ENCODE data around the gene PTGS1.
"Not testable (repeated sequence)": the region's sequence is repeated elsewhere in the genome, so short reads cannot be mapped to it uniquely, and the experiment has no call there.

PTGS1 gene

DNA sequence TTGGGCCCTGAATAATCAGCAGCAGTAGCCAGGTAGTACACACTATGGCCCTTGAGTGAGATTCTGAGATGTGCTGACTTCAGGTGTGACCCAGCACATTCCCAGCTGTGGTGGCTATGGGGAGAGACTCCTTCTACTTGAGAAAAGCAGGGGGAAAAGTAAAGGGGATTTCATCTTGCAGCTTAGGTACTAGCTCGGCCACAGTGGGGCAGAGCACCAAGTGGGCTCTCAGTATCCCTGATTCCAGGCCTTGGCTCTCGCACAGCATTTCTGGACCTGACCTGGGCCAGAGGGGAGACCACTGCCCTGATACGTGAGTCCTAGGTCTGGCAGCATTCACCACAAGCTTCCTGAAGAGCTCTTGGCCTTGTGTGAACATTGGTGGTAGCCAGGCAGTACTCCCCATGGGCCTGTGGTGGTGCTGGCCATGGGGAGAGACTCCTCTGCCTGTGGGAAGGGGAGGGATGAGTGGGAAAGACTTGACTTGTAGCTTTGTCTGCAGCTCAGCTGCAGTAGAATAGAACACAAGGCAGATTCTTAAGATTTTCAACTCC is 27.6 kb downstream of the PTGS1 start:
- DNase-seq (ENCODE audit: low spot score): no peak

- no peak for DNase-seq (ENCODE audit: low spot score)
Observed at GRCh38 chr9:122401896-122402295, 31.1 kb downstream of the PTGS1 start.

DNA sequence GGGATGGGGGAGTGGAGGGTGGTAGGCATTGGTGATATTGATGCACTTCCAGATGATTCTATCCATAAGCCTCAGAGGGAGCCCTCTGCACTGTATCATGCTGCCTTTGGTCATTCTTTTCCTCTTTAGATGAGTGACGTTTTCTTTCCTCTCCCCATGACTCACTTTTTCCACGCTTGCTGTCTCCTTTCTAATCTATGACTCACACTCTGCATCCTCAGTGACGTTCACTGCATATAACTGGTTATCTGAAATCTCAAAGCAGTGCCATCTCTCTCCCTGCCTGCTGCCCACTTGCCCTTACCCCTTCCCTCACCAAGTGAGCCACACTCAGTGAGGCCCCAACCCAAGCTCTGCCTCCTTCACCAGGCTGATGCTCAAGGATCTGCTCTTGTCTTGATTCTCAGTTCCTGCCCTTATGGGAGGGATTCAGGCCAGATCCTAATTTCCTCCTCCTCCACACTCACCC is 31.6 kb downstream of the PTGS1 start:
- peak; percentile 87 for DNase-seq (ENCODE audit: low spot score)

- no peak for DNase-seq (ENCODE audit: low spot score)
Observed at GRCh38 chr9:122402874-122403273, 32.0 kb downstream of the PTGS1 start.

- DNase-seq (ENCODE audit: low spot score): peak; percentile 66
Observed at GRCh38 chr9:122403381-122404000, 32.7 kb downstream of the PTGS1 start.

DNA sequence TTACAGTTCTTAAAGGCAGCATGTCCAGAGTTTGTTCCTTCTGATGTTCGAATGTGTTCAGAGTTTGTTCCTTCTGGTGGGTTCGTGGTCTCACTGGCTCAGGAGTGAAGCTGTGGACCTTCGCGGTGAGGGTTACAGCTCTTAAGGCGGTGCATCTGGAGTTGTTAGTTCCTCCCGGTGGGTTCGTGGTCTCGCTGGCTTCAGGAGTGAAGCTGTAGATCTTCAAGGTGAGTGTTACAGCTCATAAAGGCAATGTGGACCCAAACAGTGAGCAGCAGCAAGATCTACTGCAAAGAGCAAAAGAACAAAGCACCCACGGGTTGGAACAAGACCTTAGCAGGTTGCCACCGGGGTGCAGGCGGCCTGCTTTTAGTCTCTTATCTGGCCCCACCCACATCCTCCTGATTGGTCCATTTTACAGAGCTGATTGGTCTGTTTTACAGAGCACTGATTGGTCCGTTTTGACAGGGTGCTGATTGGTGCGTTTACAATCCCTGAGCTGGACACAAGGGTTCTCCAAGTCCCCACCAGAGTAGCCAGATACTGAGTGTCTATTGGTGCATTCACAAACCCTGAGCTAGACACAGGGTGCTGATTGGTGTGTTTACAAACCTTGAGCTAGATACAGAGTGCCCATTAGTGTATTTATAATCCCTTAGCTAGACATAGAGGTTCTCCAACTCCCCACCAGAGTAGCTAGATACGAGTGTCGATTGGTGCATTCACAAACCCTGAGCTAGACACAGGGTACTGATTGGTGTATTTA is 34.7 kb downstream of the PTGS1 start:
- DNase-seq (ENCODE audit: low spot score): not testable (repeated sequence)

DNA sequence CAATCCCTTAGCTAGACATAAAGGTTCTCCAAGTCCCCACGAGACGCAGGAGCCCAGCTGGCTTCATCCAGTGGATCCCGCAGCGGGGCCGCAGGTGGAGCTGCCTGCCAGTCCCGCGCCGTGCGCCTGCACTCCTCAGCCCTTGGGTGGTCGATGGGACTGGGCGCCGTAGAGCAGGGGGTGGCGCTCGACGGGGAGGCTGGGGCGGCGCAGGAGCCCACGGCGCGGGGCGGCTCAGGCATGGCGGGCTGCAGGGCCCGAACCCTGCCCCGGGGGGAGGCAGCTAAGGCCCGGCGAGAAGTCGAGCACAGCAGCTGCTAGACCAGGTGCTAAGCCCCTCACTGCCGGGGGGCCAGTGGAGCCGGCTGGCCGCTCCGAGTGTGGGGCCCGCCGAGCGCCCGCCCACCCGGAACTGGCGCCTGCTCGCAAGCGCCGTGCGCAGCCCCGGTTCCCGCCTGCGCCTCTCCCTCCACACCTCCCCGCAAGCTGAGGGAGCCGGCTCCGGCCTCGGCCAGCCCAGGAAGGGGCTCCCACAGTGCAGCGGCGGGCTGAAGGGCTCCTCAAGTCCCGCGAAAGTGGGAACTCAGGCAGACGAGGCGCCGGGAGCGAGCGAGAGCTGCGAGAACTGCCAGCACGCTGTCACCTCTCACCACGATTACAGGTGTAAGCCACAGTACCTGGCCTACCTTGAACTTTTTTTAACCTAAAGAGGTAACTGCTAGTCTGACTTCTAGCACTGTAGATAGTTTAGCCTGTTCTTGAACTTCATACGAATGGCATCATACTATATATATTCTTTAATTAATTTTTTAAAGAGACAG is 35.5 kb downstream of the PTGS1 start:
- no peak for DNase-seq (ENCODE audit: low spot score)

DNA sequence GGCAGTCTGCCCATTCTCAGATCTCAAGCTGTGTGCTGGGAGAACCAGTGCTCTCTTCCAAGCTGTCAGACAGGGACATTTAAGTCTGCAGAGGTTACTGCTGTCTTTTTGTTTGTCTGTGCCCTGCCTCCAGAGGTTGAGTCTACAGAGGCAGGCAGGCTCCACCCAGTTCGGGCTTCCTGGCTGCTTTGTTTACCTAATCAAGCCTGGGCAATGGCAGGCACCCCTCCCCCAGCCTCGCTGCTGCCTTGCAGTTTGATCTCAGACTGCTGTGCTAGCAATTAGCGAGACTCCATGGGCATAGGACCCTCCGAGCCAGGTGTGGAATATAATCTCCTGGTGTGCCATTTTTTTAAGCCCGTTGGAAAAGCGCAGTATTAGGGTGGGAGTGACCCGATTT is 43.3 kb downstream of the PTGS1 start:
- not testable (repeated sequence) for DNase-seq (ENCODE audit: low spot score)

DNA sequence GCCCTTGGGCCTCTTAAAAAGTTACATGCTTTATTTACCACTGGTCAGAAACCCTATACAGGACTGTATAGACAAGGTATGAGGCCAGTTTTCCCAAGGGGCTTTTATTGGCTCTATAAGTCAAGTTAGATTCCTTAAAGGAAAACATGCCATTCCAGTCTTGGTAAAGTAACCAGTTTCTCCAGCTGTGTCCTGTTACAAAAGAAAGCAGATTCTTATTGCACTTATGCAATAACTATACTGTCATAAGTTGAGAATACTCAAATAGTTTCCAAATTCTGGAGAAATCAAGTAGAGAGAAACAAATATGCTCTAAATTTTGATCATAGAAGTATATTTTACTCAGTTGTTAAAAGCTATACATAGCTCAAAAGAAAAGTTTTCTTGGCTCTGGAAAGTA is 47.2 kb downstream of the PTGS1 start:
- no peak for DNase-seq (ENCODE audit: low spot score)

DNA sequence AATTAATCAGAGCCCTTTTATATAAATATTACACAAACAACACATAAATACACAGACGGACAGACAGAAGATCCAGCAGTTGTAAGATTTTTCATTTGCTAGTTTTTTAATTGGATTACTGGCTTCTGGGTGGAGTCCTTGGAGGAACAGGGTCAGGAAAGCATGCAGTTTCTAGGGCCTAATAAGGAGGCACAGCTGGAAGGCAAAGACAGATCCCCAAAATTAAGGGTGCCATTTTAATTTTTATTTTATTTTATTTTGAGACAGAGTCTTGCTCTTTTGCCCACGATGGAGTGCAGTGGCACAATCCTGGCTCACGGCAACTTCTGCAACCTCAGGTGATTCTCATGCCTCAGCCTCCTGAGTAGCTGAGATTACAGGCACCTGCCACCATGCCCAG is 49.5 kb downstream of the PTGS1 start:
- DNase-seq (ENCODE audit: low spot score): no peak

GRCh38 chr9:122425087-122425486 is 54.3 kb downstream of the PTGS1 start:
- no peak for DNase-seq (ENCODE audit: low spot score)

- no peak for DNase-seq (ENCODE audit: low spot score)
Observed at GRCh38 chr9:122426723-122427122, 55.9 kb downstream of the PTGS1 start.

GRCh38 chr9:122442568-122442967 is 71.7 kb downstream of the PTGS1 start:
- DNase-seq (ENCODE audit: low spot score): no peak

DNA sequence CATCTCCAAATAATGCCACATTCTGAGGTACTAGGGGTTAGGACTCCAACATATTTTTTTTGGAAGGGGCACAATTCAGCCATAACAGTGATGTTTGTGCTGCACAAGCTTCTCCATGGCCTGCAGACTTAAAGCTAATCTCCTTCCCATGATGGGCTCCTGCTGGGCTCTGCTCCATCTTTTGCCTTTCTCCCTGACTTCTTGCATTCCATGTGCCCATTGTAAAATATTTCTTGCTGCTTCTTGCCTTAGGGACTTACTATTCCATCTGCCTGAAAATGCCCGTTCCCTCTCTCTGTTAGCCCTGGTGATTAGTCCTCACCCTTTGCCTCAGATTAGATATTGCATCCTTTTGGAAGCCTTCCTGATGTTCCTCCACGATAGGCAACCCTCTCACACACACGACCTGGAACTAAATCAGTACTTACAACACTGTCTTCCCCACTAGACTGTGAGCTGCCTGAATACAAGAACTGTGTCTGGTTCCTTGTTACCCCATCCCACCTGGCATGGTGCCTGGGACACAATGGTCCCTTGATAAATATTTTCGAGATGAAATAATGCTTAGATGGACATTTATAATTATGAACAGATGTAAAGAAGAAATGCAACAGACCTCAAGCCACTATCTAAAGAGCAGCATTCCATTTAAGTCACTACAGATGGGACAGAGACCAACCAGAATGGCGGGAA is 73.4 kb downstream of the PTGS1 start:
- peak; percentile 42 for DNase-seq (ENCODE audit: low spot score)

All from hepatic stellate cell (primary cell).